Erythroblast (primary cell): ENCODE results near the gene APOA5.

Experiments used
- GATA1 ChIP-seq: IDR thresholded peaks from 2 replicates; pipeline ENCODE4 v1.6.1; 2011; ENCODE audit warnings: low read depth, mild to moderate bottlenecking, control low read depth, low read length, moderate library complexity
- POLR2A ChIP-seq: IDR thresholded peaks from 2 replicates; pipeline ENCODE4 v1.6.1; 2011; ENCODE audit warnings: mild to moderate bottlenecking, low read length

DNA sequence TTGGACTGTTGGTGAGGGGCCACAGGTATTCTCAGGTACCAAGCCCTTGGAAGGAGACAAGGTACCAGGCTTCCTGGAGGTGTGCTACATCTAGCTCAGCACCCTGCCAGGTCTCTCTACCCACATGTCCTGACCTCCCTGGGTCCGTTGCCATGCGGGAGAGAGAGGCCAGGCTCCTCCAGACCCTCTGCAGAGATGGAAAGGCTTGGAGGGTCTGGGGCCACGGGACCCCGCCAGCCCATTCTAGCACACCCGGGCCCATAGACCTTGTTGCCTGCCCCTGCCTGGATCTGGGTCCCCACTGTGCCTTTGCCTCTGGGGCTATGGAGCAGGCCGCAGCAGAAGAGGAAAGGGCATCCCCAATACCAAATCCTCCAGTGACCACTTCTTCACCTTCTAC, 35.8 kb upstream of the APOA5 start:
- no peak for TF ChIP-seq POLR2A
- no peak for TF ChIP-seq GATA1
